ENCODE data around the gene FTCD. TPM values are rescaled to one million over a fixed set of nuclear protein-coding genes. Genes with fewer than 3 reads are reported as not detected.

The FTCD gene
- total and polyA plus RNA-seq, 10 of the 15 experiments (the other 5 are each of a cell fraction or from before 2014, with no cell fraction given) = 0.27 to 0.28 TPM; not detected in 8

- in situ Hi-C loops (cut with MboI) (no loop called here), intact Hi-C loops (cut with micrococcal nuclease; ENCODE audit: unreplicated experiment) (no loop called here)
- Histone ChIP-seq H3K4me3 (no peak overlapping the region), H3K36me3 (ENCODE audit: control insufficient read depth in 2 of 2, insufficient read depth in 2 of 2, low read length in 1 of 2) (no peaks in the 10 kb centered on the region), H3K9me3 (replicated peaks; ENCODE audit: control insufficient read depth, insufficient read depth, low read length) (no peaks in the 10 kb centered on the region), H3K4me1 (ENCODE audit: control insufficient read depth, insufficient read depth, low read length) (no peaks in the 10 kb centered on the region), H4K20me1 (ENCODE audit: control insufficient read depth, insufficient read depth) (no peaks in the 10 kb centered on the region), H3K79me2 (ENCODE audit: control insufficient read depth, insufficient read depth, low read length) (no peaks in the 10 kb centered on the region), H3K27me3 (replicated peaks in 1 of 2; ENCODE audit: control insufficient read depth in 2 of 2, insufficient read depth in 2 of 2, low read length in 1 of 2) (no peaks in the 10 kb centered on the region), H3K27ac (ENCODE audit: control insufficient read depth, insufficient read depth) (no peak overlapping the region), H2AFZ (ENCODE audit: control insufficient read depth, low read depth, low read length) (no peak overlapping the region), H3K9ac (ENCODE audit: control insufficient read depth, insufficient read depth, low read length) (no peak overlapping the region), H3K4me2 (ENCODE audit: control insufficient read depth, insufficient read depth) (no peak overlapping the region)
- ChIA-PET CTCF (no interaction called here), RAD21 (ENCODE audit: unreplicated experiment) (no interaction called here), SMC1A (ENCODE audit: uncharacterized antibody, unreplicated experiment) (no interaction called here), POLR2A (no interaction called here)
- FAIRE-seq (no peak), DNase-seq (ENCODE audit: low read depth, low spot score) (no peak), ATAC-seq (no peak)
- TF ChIP-seq NR2C2 (IDR thresholded peaks at IDR 0.05; ENCODE audit: borderline replicate concordance, control insufficient read depth, insufficient read length, low read depth) = no peak
- BruUV-seq (replicated peaks) = no TSS peak
- WGBS (ENCODE audit: insufficient coverage, insufficient replicate concordance, low lambda C conversion rate, missing lambda C conversion rate) = 65% methylated on average over 46 of the region's 47 CpGs
Measured at GRCh38 chr21:46125846-46126301, 29.5 kb downstream of the FTCD start.

- Histone ChIP-seq H2AFZ (ENCODE audit: control insufficient read depth, low read depth, low read length) (no peak overlapping the region), H3K4me2 (ENCODE audit: control insufficient read depth, insufficient read depth) (no peak overlapping the region), H3K4me1 (ENCODE audit: control insufficient read depth, insufficient read depth, low read length) (no peaks in the 10 kb centered on the region), H3K4me3 (no peak overlapping the region), H3K27me3 (replicated peaks in 1 of 2; ENCODE audit: control insufficient read depth in 2 of 2, insufficient read depth in 2 of 2, low read length in 1 of 2) (no peaks in the 10 kb centered on the region), H3K36me3 (ENCODE audit: control insufficient read depth in 2 of 2, insufficient read depth in 2 of 2, low read length in 1 of 2) (no peaks in the 10 kb centered on the region), H4K20me1 (ENCODE audit: control insufficient read depth, insufficient read depth) (no peaks in the 10 kb centered on the region), H3K79me2 (ENCODE audit: control insufficient read depth, insufficient read depth, low read length) (no peaks in the 10 kb centered on the region), H3K27ac (ENCODE audit: control insufficient read depth, insufficient read depth) (no peak overlapping the region), H3K9me3 (replicated peaks; ENCODE audit: control insufficient read depth, insufficient read depth, low read length) (no peaks in the 10 kb centered on the region), H3K9ac (ENCODE audit: control insufficient read depth, insufficient read depth, low read length) (no peak overlapping the region)
- DNase-seq (ENCODE audit: low read depth, low spot score) (no peak), ATAC-seq (no peak), FAIRE-seq (no peak)
- in situ Hi-C loops (cut with MboI) (no loop called here), intact Hi-C loops (cut with micrococcal nuclease; ENCODE audit: unreplicated experiment) (no loop called here)
- ChIA-PET CTCF (no interaction called here), RAD21 (ENCODE audit: unreplicated experiment) (no interaction called here), SMC1A (ENCODE audit: uncharacterized antibody, unreplicated experiment) (no interaction called here), POLR2A (no interaction called here)
- BruUV-seq (replicated peaks) = no TSS peak
- 63% methylated on average over 38 of the region's 49 CpGs for WGBS (ENCODE audit: insufficient coverage, insufficient replicate concordance, low lambda C conversion rate, missing lambda C conversion rate)
- no peak for TF ChIP-seq ZSCAN29 (IDR thresholded peaks at IDR 0.05)
- no peak for TF ChIP-seq BHLHE40 (IDR thresholded peaks at IDR 0.05; ENCODE audit: borderline replicate concordance in 1 of 2, low read depth in 2 of 2, low read length in 1 of 2)
- no peak for TF ChIP-seq ZNF384 (IDR thresholded peaks at IDR 0.05; ENCODE audit: borderline replicate concordance, low read depth, low read length)
- no peak for TF ChIP-seq CBFB (IDR thresholded peaks at IDR 0.05; ENCODE audit: low read depth)
- TF ChIP-seq SRF (IDR thresholded peaks at IDR 0.05; ENCODE audit: low read depth in 2 of 2, low read length in 2 of 2) = no peak
- TF ChIP-seq USF1 (IDR thresholded peaks at IDR 0.05; ENCODE audit: borderline replicate concordance, extremely low read length, insufficient read depth, low read depth, low read length) = no peak
- TF ChIP-seq REST (IDR thresholded peaks at IDR 0.05; ENCODE audit: low read depth, low read length) = no peak
- TF ChIP-seq JUND (IDR thresholded peaks at IDR 0.05; ENCODE audit: low read depth, low read length) = no peak
- TF ChIP-seq SREBF2 (IDR thresholded peaks at IDR 0.05; ENCODE audit: low read length) = no peak
Measured at GRCh38 chr21:46124926-46125845, 30.2 kb downstream of the FTCD start.

All from GM12878 (cell line).